GM23338 (cell line): Measurements from ENCODE around the gene ANKFN1. TPM values are rescaled to one million over a fixed set of nuclear protein-coding genes. Genes with fewer than 3 reads are reported as not detected.
A peak's percentile ranks its signal among the peaks of the same experiment; 100 is the strongest.

Source experiments
- ATAC-seq: fragments of 200-7000 bp; cut with Tn5 transposase; 3 replicates; pipeline ENCODE4 v1.9.1; 2020
- DNase-seq: peaks from one replicate; pipeline ENCODE4 v3.0.0-alpha.2; 2015; ENCODE audit warnings: low spot score
- H2AFZ ChIP-seq: fragments of 200-600 bp; sonication (generic); 2 replicates; pipeline ENCODE4 v1.8.0; 2016; ENCODE audit warnings: antibody characterized with exemption, mild to moderate bottlenecking, moderate library complexity
- H3F3A ChIP-seq: fragments of 200-600 bp; sonication (generic); replicated peaks from 2 replicates; pipeline ENCODE4 v1.8.0; 2017; ENCODE audit warnings: antibody characterized with exemption, mixed run types, low read depth
- H3K27ac ChIP-seq: fragments of 200-600 bp; sonication (generic); 2 replicates; pipeline ENCODE4 v1.6.1; 2016; ENCODE audit warnings: low read depth
- H3K27me3 ChIP-seq: fragments of 200-600 bp; sonication (generic); 2 replicates; pipeline ENCODE4 v1.8.0; 2016; ENCODE audit warnings: mild to moderate bottlenecking, mixed run types, moderate library complexity; ENCODE audit not compliant: insufficient read depth
- H3K36me3 ChIP-seq: fragments of 200-600 bp; sonication (generic); 2 replicates; pipeline ENCODE4 v1.8.0; 2016; ENCODE audit warnings: mild to moderate bottlenecking; ENCODE audit not compliant: insufficient read depth
- H3K4me1 ChIP-seq: fragments of 200-600 bp; sonication (generic); 2 replicates; pipeline ENCODE4 v1.8.0; 2016; ENCODE audit warnings: mild to moderate bottlenecking, moderate library complexity; ENCODE audit not compliant: insufficient read depth
- H3K4me2 ChIP-seq: fragments of 200-600 bp; sonication (generic); 2 replicates; pipeline ENCODE4 v1.7.1; 2017; ENCODE audit warnings: mixed run types
- H3K4me3 ChIP-seq: fragments of 200-600 bp; sonication (generic); 2 replicates; pipeline ENCODE4 v1.6.1; 2016; ENCODE audit warnings: mixed run types
- H3K79me2 ChIP-seq: fragments of 200-600 bp; sonication (generic); replicated peaks from 2 replicates; pipeline ENCODE4 v1.8.0; 2017; ENCODE audit warnings: mild to moderate bottlenecking; ENCODE audit not compliant: insufficient read depth
- H3K9me2 ChIP-seq: fragments of 200-600 bp; sonication (generic); 2 replicates; pipeline ENCODE4 v1.8.0; 2017; ENCODE audit not compliant: insufficient read depth
- H4K20me1 ChIP-seq: fragments of 200-600 bp; sonication (generic); replicated peaks from 2 replicates; pipeline ENCODE4 v1.8.0; 2017; ENCODE audit warnings: mild to moderate bottlenecking; ENCODE audit not compliant: insufficient read depth
- H3K27ac Mint-ChIP-seq: 2 replicates; pipeline ENCODE4 v1.8.0; 2020; ENCODE audit warnings: inconsistent platforms, mild to moderate bottlenecking, moderate library complexity, mixed read lengths
- H3K27me3 Mint-ChIP-seq: 3 replicates; pipeline ENCODE4 v1.8.0; 2022; ENCODE audit warnings: low read depth, mild to moderate bottlenecking, moderate library complexity, mixed read lengths, inconsistent platforms; ENCODE audit not compliant: insufficient read depth, poor library complexity
- H3K36me3 Mint-ChIP-seq: 3 replicates; pipeline ENCODE4 v1.8.0; 2021; ENCODE audit warnings: low read depth, mild to moderate bottlenecking, inconsistent platforms, moderate library complexity, mixed read lengths
- H3K4me1 Mint-ChIP-seq: 3 replicates; pipeline ENCODE4 v1.8.0; 2020; ENCODE audit warnings: mild to moderate bottlenecking, inconsistent platforms, mixed read lengths
- H3K4me3 Mint-ChIP-seq: 3 replicates; pipeline ENCODE4 v1.8.0; 2021; ENCODE audit warnings: moderate library complexity, mild to moderate bottlenecking, inconsistent platforms, mixed read lengths
- H3K9me3 Mint-ChIP-seq: 3 replicates; pipeline ENCODE4 v1.8.0; 2020; ENCODE audit warnings: moderate library complexity, mild to moderate bottlenecking, inconsistent platforms, mixed read lengths
- EZH2phosphoT487 ChIP-seq: fragments of 200-600 bp; sonication (generic); IDR thresholded peaks from one replicate; pipeline ENCODE4 v1.8.1; 2018; ENCODE audit warnings: antibody characterized with exemption; ENCODE audit not compliant: unreplicated experiment
- JUNB ChIP-seq: IDR thresholded peaks from one replicate; pipeline ENCODE4 v1.6.1; 2016; ENCODE audit warnings: antibody characterized with exemption; ENCODE audit not compliant: unreplicated experiment
- NANOG ChIP-seq: IDR thresholded peaks from 2 replicates; pipeline ENCODE4 v1.6.1; 2016; ENCODE audit warnings: antibody characterized with exemption, borderline replicate concordance
- ZNF114 ChIP-seq: fragments of 250-450 bp; sonication (Bioruptor Pico); IDR thresholded peaks from 2 replicates; pipeline ENCODE4 v1.5.0; 2020; ENCODE audit warnings: mild to moderate bottlenecking, moderate library complexity
- ZNF331 ChIP-seq: fragments of 250-450 bp; sonication (Bioruptor Pico); IDR thresholded peaks from 2 replicates; pipeline ENCODE4 v1.5.0; 2020; ENCODE audit warnings: low read depth, mild to moderate bottlenecking, moderate library complexity
- ZNF462 ChIP-seq: fragments of 250-450 bp; sonication (Bioruptor Pico); IDR thresholded peaks from 2 replicates; pipeline ENCODE4 v1.5.0; 2020; ENCODE audit warnings: mild to moderate bottlenecking, moderate library complexity
- polyA plus RNA-seq: library from polyadenylated mRNA; unstranded; fragments of >200 nt; fragmentation: Nextera tagmentation; extraction: Ambion mirVana; gene quantifications from 2 replicates; pipeline ENCODE4 v1.2.1, GENCODE V29; 2016
- total RNA-seq: library from RNA; depleted of rRNA; stranded (reverse); fragments of >200 nt; shearing (Covaris generic); gene quantifications from 2 replicates; pipeline ENCODE4 v1.2.3, GENCODE V29; 2014
- TF ChIP-seq, protein P1 (sequence below): IDR thresholded peaks from one replicate; pipeline ENCODE4 v1.6.1; 2018; ENCODE audit warnings: antibody characterized with exemption; ENCODE audit not compliant: unreplicated experiment

ANKFN1 gene
- total and polyA plus RNA-seq, 2 experiments from 2014 or later, result not detected

DNA sequence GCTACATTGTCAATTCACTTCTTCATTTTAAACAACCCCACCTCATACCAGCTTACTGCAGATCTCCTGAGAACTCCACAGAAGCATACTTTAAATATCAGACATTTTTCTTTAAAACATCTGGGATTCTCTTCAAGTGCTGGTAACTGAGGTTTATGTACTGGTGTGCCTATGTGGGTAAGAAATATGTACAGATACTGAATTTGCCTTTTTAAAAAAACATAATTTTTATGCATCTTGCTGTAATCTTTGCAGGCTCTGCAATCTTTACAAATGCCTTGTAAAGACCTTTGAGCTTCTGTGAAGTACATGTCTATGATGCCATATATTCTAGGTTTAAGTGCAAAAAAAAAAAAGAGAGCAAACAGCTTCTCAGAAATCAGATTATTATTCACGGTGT lies 312.6 kb downstream of the ANKFN1 start (continued):
- no peak for TF ChIP-seq ZNF462 (CRISPR knock-in tag)

DNA sequence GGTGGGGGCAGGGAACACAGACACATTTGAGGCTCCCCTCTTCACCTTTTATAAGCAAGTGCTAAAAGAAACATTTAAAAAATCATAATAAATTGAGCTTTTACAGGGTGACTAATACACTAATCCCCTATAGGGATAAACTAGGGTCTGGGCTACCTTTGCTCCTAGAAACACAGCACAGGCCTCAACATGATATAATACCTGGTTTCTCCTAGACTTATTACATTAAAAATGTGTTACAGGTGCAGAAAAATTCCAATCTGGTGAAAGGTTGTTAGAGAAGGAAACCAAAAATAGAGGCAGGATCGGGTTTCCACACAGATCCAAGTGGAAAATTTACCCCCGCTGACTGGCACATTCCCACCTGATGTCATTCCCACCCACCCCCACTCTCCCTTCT lies 315.6 kb downstream of the ANKFN1 start:
- H3K27ac Mint-ChIP-seq, result no peak overlapping the region
- no peak for ATAC-seq
- TF ChIP-seq ZNF331 (CRISPR knock-in tag) (no peak), ZNF114 (CRISPR knock-in tag) (no peak), NANOG (no peak), JUNB (no peak), EZH2phosphoT487 (no peak)
- TF ChIP-seq, protein P1, sequence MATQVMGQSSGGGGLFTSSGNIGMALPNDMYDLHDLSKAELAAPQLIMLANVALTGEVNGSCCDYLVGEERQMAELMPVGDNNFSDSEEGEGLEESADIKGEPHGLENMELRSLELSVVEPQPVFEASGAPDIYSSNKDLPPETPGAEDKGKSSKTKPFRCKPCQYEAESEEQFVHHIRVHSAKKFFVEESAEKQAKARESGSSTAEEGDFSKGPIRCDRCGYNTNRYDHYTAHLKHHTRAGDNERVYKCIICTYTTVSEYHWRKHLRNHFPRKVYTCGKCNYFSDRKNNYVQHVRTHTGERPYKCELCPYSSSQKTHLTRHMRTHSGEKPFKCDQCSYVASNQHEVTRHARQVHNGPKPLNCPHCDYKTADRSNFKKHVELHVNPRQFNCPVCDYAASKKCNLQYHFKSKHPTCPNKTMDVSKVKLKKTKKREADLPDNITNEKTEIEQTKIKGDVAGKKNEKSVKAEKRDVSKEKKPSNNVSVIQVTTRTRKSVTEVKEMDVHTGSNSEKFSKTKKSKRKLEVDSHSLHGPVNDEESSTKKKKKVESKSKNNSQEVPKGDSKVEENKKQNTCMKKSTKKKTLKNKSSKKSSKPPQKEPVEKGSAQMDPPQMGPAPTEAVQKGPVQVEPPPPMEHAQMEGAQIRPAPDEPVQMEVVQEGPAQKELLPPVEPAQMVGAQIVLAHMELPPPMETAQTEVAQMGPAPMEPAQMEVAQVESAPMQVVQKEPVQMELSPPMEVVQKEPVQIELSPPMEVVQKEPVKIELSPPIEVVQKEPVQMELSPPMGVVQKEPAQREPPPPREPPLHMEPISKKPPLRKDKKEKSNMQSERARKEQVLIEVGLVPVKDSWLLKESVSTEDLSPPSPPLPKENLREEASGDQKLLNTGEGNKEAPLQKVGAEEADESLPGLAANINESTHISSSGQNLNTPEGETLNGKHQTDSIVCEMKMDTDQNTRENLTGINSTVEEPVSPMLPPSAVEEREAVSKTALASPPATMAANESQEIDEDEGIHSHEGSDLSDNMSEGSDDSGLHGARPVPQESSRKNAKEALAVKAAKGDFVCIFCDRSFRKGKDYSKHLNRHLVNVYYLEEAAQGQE, result no peak

More for the DNA sequence above, 315.6 kb downstream of the ANKFN1 start:
- Mint-ChIP-seq H3K4me3 (no peak overlapping the region), H3K36me3 (0 out of 3 replicates have a peak, but pooled peaks cover 6% of the 10 kb centered on the region), H3K4me1 (no peaks in the 10 kb centered on the region; the same call in 2 of the 3 replicates), H3K27me3 (peaks cover 1% of the 10 kb centered on the region), H3K9me3 (peaks cover 8% of the 10 kb centered on the region)
- Histone ChIP-seq H2AFZ (peak overlapping the region; percentile 63; the same call in 1 of the 2 replicates), H3K79me2 (no peaks in the 10 kb centered on the region), H3K27ac (no peak overlapping the region), H3K4me3 (no peak overlapping the region), H3K36me3 (no peaks in the 10 kb centered on the region), H3K4me1 (no peaks in the 10 kb centered on the region), H3K27me3 (no peaks in the 10 kb centered on the region), H3K9me2 (peaks cover 9% of the 10 kb centered on the region), H3K4me2 (no peak overlapping the region), H3F3A (no peaks in the 10 kb centered on the region), H4K20me1 (no peaks in the 10 kb centered on the region)
- DNase-seq, result no peak
